Activated T-cell treated with anti-CD3 and anti-CD28 coated beads, Interleukin-2, amount 50 U/mL, for 48 hours (primary cell): ENCODE results near the gene TNS1.
A peak's percentile ranks its signal among the peaks of the same experiment; 100 is the strongest.
"Not testable (repeated sequence)": the region's sequence is repeated elsewhere in the genome, so short reads cannot be mapped to it uniquely, and the experiment has no call there.

Experiments
- DNase-seq, 2 experiments: peaks; one replicate each; pipeline ENCODE4 v3.0.0-alpha.2; 2020

TNS1 gene

DNA sequence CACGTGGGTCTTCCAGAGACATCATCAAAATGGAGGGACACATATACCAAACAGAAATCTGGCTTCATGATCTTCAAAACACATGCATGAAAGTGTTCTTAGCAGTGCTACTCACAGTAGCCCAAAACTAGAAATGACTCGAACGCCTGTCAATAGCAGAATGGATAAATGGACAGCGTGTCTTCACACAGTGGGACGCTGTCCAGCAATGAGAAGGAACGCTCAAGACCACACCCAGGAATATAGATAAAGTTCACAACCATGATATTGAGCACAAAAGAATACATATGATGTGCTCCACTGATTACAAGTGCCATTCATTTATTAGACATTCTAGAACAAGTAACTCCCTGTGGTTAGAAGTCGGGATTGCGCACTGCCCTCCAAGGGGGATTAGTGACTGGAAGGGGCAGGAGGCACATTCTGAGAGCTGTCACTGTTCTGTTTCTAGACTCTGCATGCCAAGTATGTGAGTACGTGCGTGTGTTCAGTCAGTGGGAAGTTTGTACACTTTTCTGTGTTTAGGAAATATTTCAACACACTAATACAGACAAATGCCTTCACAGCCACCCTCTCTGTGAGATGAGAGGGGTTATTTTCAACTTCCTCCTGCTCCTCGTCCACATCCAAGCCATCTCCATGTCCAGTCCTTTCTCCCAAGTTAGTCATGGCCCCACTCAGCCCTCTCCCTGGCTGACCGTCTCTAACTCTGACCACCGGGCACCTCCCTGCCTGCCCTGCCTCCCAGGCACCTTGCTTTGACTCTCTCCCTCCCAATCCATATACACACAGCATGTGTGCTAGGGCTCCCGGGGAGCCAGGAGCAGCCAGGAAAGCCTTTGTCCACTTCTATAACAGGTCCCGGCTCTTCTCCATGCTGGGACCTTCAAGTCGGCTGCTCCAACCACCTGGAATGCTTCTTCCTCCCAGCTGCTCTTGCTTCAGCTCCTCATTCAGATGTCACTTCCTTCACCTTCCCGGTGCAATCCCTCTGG is 26.9 kb upstream of the TNS1 start:
- DNase-seq, result peak; percentile 3 to 8

DNA sequence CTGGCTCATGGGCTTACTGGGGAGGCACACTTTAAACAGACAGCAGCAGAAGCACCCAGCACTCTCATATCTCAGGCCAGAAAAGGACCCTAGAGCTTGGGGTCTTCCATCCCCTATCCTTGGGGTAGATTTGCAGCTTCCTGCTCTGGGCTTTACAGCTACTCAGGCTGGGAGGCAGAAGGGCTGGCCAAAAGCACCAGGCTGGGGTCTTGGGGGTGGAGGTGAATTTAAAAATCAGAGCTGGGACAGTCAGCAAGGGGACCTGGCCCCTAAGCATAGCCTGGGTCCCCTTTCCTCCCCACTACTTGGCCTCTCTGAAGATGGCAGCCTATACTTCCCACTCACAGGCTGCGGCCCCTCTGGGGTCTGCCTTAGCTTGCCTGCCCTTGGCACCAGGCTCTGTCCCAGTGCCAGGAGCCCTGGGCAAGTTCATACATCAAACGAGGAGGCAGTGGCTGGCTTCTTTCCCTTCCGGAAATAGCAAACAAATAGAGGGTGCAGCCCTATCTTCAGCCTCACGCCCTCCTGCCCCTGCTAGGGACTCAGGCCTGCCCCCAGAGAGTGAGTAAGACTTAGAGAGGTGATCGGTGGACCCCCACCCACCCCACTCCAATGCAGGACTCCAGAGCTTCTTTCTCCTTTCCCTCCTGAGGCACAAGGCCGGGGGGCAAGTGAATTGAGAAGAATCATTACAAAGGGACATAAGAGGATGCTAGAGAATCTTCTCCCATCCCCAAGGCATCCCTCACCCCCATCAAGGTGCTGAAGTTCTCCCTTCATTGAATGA is 26.0 kb upstream of the TNS1 start:
- peak; percentile 10 to 13 for DNase-seq

DNA sequence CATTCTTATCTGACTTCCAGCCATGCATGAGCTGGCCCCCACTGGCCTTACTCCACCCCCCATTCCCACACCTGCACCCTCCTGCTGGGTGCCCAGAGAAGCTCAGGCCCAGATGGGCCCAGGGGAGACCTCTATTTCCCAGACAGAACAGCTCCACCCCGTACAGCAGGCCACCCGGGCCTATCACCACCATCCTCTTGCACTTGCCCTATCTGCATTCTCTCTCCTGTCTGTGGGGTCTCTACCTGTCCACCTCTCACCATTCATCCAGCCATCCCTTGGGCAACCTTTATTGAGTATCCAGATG is 25.3 kb upstream of the TNS1 start:
- no peak for DNase-seq

DNA sequence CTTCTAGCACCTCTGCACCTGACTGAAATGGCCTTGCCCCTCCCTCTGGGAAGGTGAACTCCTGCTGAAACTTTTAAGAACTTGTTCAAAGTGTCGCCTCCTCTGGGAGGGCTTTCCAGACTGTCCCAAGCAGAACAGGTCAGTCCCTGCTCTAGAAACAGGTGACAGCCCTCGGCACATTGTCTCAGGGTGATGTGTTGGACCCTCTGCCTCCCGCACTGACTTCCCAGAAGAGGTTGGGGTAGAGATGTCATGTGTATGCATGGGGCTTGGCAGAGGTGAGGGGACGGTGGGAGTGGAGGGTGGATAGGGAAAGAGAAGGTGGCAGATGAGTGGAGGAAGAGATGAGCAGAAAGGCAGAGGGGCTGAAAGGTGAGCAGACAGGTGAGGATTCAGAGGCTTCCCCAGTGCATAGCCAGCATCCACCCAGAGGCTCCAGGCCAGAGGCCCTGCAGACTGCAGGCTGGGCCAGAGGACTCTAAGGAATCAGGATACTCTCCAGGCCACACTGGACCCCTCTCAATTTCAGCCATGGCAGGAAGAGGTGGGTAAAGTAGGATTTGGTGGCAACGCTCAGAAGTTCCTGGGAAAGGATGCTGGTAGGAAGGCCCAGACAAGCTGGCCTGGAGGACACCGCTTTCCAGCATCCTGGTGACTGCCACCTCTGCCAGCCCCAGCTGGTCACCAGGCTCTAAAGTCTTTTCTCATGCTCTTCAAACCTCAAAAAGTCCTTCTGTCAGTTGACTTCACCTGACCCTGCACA is 24.8 kb upstream of the TNS1 start:
- DNase-seq, result peak; percentile 7 to 10

DNA sequence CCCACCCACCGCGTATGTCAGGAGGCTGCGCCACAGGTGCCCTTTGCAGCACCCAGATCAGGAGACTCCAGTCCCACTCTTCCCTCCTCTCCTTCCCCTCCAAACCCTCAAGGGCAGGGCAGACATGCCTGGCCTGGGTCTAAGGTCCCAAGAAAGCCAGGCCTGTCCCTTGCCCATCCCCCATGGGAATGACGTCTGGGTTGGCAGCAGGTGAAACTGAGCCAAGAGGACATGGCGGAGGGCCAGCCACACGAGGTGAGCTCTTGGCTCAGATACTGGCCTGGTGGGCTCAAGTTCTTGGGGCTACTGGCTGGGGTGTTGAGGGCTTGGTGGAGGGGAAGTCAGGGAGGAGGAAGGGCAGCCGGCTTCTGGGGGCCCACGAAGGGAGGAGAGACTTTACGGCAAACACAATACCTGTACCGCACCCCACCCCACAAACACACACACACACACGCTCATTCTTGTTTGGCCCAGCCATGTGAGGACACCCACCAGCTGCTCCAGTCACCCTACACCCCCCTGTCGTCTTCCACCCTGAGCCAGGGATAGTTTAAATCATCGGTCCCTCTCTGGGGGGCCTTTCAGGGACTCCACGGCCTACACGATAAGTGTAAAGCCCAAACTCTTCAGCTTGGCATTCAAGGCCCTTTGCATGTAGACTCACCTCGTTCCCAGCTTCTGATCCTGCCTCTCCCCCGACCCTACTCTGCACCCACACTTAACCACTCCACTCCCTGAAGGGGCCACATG is 24.1 kb upstream of the TNS1 start:
- peak in 1 of 2 experiments; percentile 6 for DNase-seq

DNA sequence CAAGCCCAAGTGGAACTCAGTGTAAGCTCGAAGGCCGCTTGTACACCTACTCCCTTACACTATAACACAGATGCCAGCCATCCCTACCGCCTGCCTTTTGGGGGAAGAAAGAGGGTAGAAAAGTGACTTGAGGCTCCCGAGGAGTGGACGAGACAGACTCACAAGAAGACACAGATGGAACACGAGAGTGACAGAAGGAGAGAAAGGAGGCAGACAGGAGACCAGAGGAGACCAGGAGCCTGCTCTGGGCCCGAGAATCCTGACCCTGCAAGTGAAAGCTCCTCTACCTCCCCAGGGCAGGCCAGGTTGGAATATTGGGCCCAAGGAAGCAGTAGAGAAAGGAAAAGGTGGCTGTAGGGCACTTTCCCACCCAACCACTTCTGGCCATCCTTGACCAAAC is 23.4 kb upstream of the TNS1 start:
- peak in 1 of 2 experiments; percentile 12 for DNase-seq

DNA sequence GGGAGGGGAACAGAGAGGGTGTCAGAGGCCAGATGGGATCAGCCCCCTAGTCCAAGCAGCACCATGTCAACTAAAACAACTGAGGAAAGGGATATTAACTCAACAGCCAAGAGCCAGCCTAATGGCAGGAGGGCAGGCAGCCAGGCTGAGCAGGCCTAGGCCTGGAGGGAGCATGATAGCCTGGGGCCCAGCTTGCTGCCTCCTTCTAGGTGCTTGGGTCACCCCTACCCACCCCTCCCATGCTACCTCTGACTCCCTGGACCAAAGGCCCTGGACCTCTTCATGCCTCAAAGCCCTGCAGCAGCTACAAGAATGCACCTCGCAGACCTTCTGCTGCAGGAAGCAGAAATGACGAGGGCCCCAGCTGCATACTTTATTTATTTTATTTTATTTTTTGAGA is 22.1 kb upstream of the TNS1 start:
- no peak for DNase-seq

DNA sequence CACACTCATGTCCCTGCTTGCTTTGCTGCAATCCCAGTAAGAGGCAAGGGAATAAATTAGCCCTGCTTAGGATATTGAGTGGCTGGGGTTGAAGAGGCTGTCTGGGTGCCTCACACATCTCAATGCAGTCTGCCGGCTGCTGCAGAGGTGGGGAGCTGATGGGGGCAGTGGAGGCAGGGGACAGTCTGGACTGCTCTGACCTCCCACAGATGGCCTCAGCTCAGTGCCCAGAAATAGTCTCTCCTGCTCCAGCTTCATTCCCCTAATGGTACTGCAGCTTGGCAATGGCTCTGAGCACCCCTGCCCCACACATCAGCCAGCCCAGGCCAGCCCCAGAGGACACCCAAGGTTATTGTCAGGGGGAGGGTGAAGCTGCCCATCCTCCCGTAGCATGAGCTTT is 21.5 kb upstream of the TNS1 start:
- no peak for DNase-seq

DNA sequence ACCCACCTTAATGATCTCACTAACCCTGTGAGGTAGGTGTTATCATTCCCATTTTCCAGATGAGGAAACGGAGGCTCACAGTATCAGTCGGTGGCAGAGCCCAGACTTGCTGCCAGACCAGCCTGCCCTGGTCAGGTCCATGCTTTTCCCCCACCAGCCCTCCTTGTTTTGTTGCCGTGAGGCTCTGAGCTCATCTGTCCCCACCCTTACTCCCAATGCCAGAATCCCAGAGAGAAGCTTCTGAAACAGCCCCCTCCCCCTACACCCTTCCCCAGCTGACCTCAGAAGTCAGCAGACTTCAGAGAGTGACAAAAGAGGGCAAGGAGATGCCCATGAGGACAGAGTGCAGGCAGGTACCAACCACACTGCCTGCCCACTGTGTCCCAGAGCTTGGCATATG is 20.8 kb upstream of the TNS1 start:
- no peak for DNase-seq

DNA sequence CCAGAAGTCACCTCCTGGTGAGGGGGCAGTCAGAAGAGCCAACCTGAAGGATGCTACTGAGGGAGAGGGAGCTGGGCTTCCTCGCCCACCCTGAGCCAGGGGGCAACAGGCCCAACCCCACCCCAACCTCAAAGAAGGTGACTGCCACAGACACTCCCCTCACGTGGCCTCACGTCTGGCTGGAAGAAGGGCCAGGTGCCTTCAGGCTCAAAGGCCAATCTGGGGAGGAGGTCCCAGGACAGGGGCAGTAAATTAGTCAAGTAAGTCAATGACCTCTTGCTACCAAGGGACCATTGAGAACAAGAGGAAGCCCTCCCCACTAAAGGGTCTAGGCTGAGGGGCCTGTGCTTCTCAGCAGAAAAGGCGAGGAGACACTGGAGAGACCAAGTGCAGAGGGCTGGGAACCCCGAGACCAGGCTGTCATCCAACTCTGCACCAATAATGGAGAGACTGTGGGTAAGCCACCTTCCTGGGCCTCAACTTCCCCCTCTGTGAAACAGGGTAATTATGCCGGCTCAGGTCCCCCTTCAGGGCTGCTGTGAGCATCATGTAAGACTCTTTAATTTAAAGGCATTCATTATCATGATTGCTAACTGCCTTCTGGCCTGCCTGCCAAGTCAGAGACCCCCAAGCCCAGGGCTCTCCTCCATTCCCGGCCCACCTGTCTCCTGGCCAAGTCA is 20.2 kb upstream of the TNS1 start:
- no peak for DNase-seq

DNA sequence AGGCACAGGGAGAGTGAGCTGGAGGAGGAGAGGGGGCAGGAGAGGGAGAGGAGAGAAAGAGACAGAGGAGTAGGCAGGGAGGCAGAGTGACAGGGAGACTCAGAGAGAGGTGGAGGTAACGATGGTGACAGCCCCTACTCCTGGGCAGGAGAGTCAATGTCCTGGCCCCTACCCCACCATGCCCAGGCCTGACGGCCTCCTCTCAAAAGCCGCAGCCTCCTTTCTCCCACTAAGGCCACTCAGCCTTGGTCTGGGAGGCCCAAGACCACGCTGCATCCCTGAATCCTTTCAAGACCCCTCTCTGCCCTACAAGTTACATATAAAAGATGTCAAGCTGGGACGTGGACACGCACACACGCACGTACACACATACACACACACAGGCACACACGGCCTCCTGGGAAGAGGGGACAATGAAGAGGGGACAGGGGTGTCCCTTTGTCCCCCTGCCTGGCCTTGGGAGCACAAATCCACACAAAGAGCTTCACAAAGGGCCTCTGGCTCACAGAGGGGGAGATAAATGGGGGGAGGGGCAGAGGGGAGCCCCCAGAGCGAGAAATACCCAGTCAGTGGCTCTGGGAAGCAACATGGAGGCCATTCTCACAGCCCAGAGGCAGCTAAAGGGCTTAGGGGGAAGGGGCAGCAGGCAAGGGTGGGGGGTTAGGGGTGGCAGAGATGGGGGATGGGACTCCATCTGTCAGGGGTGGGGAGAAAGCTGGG is 19.5 kb upstream of the TNS1 start:
- no peak for DNase-seq

DNA sequence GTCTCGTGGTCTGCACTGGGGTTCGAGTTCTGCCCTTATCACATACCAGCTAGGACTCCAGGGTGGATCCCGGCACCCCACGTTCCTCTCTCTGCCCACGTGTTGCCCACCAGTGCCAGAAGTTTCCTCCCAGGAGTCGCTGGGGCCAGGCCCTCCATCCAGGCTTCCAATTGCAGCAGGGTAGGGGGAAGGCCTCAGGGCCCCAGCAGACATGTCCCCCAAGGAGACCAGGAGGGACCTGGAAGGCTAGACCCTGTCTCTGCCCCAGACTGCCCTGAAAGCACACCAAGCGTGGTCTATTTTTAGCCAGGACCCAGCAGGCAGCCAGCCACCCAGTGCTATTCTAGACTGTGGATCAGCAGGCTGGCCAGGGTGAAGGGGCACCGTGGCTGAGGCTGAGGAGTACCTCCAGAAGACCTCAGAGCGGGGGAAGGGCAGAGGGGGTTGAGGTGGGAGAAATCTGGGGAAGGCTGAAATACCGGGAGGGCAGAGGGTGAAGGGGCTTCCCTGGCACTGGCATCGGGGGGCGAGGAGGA is 18.8 kb upstream of the TNS1 start:
- DNase-seq, result no peak

DNA sequence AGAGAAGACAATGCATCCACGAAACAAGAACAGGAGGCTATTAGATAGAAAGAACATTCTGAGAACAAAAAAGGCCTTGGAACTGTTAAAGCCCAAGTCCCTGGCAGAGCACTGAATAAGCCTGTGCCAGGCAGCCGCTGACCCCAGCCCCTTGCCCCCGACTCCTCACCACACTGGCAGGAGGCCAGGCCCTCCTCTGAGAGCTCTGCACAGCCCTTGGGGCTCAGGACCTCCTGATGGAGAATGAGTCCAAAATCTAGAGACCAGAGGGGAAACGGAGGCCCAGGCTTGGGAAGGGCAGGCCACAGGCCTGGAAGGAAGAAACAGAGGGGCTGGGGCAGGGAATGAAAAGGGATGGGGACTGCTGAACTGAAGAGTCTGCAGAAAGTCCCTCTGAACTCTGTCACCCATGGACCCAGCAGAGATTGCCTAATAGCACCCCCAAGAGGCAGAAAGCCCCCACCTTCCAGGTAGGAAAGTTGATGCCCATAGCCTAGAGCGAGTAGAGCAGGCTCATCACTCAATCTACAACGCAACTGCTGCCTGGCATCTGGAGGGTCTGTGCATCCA is 18.3 kb upstream of the TNS1 start:
- no peak for DNase-seq

DNA sequence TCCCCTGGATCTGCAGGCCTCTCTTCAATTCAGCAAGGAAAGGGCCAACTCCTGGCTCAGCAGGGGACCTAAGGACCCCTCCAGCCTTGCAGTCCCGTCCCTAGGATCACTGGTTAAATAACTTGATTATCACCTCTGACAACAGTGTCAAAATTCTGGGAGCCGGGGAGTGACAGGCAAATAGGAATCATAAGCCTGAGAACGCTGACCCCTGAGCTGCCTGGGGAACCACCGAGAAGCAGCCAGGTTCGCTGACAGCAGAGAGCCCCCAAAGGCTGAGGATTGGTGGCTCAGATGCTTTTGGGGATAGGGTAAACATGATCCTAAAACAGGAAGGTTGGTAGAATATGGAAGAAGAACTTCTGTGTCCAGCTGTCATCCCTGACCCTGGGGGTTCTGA is 17.5 kb upstream of the TNS1 start:
- no peak for DNase-seq

DNA sequence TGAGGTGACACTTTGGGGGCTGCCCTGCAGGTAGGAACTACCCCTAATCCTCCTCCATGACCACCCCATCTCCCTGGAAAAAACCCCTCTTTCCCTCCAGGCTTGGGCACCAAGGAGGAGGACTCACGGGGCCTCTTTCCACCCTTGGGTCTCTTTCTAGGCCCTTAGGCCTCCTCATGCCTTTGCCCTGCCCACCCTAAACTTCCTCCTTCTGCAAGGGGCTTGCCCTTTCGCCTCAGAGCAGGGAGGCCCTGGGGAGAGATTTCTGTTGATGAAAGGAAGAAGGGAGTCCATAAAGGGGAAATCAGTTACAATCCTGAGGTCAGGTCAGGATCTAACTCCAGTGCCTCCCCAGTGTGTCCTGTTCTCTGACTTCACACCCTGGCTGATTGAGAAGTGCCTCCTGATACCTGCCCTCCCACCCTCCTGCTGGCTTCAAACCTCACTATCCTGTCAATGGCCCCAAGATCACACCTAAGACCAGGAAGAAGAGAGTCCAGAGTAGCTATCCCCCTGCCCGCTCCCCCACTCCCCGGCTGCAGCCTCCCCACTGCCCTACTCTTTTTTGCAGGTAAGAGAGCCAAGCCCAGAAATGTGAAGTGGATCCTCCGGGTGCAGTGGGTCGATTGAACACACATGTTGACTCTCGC is 16.7 kb upstream of the TNS1 start:
- DNase-seq, result no peak

DNA sequence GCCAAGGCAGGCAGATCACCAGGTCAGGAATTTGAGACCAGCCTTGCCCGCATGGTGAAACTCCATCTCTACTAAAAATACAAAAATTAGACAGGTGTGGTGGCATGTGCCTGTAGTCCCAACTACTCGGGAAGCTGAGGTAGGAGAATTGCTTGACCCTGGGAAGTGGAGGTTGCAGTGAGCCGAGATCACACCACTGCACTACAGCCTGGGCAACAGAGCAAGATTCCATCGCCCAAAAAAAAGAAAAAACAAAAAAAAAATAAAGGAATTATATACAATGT is 16.0 kb upstream of the TNS1 start:
- DNase-seq, result not testable (repeated sequence)

DNA sequence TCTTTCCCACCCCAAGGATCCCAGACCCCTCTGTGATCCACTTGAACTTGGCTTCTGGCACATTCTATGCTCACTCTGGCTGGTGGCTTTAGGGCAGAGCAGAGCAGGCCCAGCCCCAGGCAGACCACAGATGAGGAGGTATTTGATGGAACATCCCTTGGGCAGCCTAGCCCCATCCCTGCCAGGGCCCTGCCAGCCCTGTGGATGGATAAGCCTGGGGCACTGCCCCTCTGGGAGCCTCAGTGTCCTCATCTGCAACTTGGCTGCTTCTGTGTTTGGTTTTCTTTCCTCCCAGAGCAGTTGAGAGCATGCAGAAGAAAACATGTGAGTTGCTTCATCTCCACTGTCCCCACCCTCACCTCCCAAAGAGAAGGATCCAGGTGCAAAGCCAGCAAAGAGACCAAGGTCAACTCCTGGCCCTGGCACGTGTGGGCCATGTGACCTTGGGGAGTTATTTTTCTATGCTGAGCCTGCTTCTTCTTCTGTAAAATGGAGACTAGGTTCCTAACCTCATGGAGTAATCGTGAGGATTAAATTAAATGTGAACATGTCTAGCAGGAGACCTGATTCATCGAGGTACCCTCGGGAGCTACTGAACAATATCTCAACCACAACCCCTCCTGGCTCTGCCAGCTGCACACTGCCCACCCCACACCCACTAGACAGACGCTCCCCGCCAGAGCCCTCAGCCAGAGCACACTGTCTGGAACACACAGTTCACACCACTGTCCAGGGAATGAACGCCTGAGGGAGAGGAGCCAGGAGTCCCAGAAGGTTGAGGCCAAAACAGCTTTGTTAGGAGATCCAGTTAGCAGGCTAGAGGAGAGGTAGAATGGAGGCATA is 14.6 kb upstream of the TNS1 start:
- no peak for DNase-seq

DNA sequence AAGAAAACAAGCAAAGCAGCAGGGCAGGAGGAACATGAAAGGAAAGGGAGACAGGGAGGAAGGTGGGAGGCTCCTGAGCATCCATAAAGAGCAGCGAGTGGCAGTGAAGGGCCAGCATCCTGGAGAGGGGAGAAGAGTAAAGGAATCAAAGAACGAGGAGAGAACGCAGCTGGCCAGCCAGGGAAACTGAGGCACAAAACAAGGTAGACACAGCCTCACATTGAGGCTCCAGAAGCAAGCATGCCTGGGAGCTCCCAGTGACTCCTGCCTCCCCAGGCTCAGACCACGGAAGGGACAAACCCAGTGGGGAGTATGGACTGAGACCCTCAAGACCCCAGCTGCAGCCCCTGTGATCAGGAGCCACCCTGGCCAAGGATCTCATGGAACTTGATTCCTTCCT is 14.0 kb upstream of the TNS1 start:
- no peak for DNase-seq
